HG02840 (cell line): ENCODE data around the gene PGPEP1.
"Not testable (repeated sequence)": the region's sequence is repeated elsewhere in the genome, so short reads cannot be mapped to it uniquely, and the experiment has no call there.

Experiments used
- ATAC-seq: cut with Tn5 transposase; IDR thresholded peaks from one replicate; pipeline ENCODE4 v1.9.1; 2021; ENCODE audit warnings: mild to moderate bottlenecking, moderate library complexity, moderate number of reproducible peaks; ENCODE audit not compliant: unreplicated experiment, low FRiP score

Gene PGPEP1

GRCh38 chr19:18307271-18307681 lies 33.1 kb upstream of the PGPEP1 start:
- ATAC-seq = no peak

- ATAC-seq = no peak
Measured at GRCh38 chr19:18308051-18308947, 32.1 kb upstream of the PGPEP1 start.

DNA sequence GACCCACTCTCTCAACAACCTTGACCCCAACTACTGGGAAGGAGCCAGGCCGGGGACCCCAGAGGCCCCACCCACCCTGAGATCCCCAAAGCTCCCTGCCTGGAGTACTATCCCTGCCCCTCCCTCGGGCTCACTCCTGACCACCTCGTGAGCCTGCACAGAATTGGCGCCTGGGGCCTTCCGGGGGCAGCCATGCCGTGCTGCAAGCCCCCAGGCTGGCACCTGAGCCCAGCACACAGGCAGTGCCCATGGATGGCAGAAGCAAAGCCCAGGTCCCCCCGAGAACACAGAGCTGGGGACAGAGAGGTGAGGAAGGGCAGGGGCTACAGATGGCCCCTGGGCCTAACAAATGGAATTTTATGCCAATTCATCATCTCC lies 31.5 kb upstream of the PGPEP1 start:
- ATAC-seq = no peak

- no peak for ATAC-seq
Measured at GRCh38 chr19:18309525-18310064, 30.8 kb upstream of the PGPEP1 start.

DNA sequence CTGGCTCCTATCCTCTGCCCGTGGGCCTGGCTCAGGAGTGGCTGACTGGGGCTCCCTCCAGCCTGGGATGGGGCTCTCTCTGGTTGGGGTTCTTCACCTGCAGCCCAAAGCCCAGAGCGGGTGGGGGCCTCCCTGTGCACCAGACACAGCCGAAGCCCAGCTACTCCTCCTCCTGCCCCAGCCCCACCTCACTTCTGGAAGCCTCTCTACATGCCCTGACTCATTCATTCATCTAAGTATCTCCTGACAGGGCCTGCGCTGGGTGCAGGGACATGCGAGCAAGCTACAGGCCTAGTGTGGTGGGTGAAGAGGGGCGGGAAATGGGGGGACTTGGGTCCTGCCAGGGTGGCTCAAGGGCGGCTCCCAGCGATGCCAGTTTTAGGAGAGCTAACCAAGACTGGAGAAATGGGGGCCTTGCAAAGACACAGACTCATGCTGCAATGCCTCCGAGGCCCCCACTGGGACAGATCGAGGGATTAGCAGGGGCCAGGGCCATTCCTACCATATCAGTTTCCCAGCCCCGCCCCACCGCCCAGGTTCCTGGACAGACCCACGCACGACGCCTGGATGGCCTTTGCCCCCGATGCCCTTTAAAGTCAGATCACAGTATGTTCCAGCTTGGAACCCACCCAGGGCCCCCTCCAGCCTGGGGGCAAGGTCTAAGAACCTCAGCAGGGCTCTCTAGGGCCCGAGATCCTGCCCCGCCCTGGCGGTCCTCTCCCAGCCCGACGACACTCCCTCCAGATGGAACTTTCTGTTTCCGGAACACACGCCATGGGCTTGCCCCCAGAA lies 30.1 kb upstream of the PGPEP1 start:
- ATAC-seq = no peak

DNA sequence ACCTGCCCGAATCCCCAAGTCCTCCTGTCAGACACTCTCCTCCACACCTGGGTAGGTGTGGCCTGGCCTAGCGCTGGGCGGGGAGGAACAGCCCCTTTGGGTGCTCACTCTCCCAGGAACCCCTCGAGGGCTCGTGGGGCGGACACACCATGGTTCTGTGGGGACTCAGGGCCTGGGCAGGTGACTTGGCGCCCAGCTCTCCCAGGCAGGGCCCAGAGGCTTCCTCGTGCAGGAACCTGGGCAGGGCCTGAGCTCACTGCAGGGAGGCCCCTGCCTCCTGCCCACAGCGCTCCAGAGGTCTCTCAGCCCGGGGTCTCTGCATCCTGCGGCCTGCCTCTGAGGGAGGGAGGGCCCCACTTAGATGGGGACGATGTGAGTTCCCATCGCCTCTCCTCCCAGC lies 29.4 kb upstream of the PGPEP1 start:
- ATAC-seq = no peak

- no peak for ATAC-seq
Measured at GRCh38 chr19:18311502-18312091, 28.8 kb upstream of the PGPEP1 start.

DNA sequence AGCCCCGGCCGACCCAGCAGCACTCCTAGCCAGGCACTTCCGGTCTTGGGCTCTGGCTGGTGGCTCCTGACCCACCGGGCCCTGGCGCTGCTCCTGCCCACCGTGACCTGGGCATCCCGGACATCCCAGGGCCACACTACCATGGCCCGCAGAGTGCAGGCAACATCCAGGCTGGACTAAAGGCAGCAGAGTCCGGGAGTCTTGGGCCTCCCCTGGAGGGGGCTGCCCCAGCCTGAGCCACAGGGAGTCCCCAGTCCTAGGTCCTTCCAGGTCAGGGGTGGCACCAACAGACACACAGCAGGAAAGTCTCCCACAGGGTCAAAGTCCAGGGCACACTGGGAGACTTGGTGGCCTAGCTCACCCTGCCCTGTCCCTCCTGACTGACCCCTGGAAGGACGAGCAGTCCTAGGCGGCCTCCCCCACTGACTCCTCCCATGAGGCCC lies 28.3 kb upstream of the PGPEP1 start:
- ATAC-seq = no peak

DNA sequence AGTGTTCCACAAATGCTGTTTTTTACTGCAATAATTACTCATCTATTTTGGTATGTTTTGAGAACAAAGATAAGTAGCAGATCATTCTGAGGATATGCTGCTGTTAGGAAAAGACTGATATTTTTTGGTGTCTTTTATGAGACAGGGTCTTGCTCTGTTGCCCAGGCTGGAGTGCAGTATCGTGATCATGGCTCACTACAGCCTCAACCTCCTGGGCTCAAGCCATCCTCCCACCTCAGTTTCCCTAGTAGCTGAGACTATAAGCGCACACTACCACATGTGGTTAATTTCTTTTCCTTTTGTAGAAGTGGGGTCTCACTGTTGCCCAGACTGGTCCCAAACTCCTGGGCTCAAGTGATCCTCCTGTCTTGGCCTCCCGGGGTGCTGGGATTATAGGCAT lies 27.0 kb upstream of the PGPEP1 start:
- no peak for ATAC-seq

DNA sequence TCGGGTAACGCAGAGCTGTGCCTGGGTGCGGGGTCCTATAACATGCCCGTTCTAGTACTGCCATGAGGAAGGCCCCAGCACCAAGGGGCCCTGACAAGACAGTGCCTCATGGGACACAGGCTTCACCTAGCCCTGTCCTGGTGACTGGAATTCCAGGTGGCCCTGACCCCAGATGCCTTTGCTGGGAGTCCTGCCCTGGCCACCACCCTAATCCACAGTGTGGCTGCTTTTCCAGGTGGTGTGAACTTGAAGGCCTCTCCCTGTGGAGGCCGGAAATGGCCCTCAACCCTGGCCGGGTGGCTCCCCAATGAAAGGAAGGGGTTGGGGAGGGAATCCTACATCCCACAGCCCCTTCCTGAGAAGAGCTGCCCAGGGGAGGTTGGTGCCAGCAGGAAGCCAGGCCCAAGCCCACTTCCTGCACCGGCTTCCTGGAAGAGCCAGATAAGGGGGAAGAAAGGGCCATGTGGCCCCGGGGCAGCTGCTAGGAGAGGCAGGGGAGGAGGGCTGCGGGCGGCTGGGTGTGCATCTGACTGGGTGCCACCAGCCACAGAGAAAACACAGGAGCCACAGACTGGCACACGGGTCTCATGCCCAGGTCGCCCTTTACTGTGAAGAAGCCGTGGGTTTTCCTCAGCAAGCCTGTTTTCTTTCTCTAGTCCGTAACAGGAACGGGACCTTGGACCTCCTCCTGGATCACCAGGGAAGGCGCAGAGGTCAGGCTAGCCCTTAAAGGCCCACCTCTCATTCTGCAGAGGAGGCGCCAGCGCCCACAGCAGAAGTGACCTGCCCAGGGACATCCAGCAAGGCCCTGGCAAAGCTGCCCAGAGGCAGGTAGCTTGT lies 22.2 kb upstream of the PGPEP1 start:
- no peak for ATAC-seq

DNA sequence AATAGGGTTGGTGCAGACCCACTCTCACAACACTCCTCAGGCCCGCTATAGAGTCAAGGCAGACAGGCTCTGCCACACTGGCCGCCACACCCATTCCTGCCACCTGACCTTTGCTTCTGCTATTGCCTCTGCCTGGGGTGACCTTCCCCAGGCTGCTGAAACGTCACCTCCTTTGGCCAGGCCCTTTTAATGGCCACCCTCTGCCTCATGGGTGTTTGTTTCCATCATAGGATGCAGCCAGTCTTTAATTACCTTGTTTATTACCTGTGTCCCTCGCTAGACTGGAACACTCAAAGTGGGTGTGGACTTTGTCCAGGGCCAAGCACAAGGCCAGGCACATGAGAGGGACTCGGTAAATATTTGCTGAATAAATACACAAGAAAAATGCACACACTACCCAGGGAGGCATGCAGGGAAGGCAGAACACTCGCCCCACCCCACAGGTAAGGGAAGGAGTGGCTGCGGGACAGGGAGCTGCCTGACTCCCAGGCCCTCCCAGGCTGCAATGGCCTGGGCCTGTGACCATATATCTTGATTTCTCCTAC lies 20.7 kb upstream of the PGPEP1 start:
- ATAC-seq = no peak

DNA sequence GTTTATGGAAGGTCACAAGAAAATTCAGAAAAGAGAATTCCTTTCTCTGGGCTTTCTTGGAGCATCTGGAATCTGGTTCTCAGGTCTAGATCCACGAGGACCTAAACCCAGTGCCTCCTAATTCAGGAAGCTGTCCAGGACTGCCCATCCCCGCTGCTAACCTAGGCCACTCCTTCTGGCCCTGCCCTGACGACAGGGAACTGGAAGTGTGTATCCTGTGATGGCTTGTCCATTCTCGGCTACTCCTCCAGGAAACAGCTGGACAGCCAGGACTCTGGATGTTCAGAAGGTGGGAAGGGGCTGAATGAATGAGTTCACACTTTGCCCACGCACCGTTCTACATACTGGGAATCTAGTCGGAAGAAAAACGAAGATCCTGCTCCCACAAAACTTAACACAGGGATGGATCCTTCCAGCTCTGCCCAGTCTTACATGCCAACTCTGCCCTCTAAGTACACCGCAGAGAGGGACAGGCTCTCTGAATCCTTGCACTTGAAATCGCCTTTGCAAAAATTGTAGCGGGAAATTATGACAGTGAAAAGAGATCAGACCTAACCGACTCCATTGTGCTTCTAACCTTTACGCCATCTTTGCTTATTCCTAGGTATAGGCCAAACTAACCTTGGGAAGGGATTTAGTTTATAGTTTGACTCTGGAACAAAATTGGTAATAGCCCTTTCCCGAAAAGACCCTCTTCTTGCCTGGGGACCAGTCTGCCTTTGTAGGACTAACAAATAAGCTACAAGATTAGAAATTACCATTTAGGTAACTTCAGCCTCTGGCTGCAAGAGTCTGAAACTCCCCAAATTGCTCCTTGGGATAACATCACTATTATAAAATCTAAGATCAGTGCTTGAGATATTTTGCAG lies 19.3 kb upstream of the PGPEP1 start:
- ATAC-seq = no peak

DNA sequence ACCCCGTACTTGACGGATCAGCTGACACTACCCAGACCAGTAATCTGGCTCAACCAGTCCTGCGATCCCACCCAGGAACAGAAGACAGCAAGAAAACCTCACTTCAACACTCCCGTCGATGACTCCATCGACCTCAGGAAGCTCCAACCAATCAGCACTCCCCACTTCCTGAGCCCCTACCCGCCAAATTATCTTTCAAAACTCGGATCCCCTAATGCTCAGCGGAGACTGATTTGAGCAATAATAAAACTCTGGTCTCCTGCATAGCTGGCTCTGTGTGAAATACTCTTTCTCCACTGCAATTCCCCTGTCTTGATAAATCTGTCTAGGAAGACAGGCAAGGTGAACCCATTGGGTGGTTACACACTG lies 18.7 kb upstream of the PGPEP1 start:
- ATAC-seq = no peak

GRCh38 chr19:18322318-18322758 lies 18.1 kb upstream of the PGPEP1 start:
- ATAC-seq = no peak

- ATAC-seq = peak; percentile 88
Measured at GRCh38 chr19:18322759-18323460, 17.5 kb upstream of the PGPEP1 start, which contains the start of gene LSM4. LSM4 (minus strand) TSS chr19:18323076; CDS start chr19:18323020, 56 bp downstream.

GRCh38 chr19:18324373-18324731 lies 16.0 kb upstream of the PGPEP1 start:
- not testable (repeated sequence) for ATAC-seq

DNA sequence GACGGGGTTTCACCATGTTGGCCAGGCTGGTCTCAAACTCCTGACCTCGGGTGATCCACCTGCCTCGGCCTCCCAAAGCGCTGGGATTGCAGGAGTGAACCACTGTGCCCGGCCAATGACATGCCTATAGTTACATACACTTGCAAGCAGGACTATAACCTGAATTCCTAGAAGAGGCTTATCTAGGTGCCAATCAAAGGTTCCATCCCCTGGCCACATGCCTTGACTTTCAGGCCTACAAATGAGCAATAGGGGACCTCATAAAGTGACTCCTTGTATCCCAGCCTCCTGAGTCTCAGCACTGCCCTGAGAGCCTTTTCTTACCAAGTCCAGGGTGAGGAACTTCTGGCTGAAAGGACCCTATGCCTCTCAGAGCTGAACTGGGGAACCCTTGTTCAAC lies 13.6 kb upstream of the PGPEP1 start:
- no peak for ATAC-seq

GRCh38 chr19:18328340-18329034 lies 11.9 kb upstream of the PGPEP1 start:
- ATAC-seq = peak; percentile 67
